Effector CD8-positive, alpha-beta T cell (primary cell): ENCODE results near the gene NUP214.

Experiments used
- DNase-seq: peaks from one replicate; lab custom pipeline; 2025; lab: John Stamatoyannopoulos, UW
- total RNA-seq, 4 experiments: gene quantifications; one replicate each; lab custom pipeline; 2026; lab: John Stamatoyannopoulos, UW

Gene NUP214
- 76.8 to 89.1 (median 78.9) reads per million in 4 experiments for total RNA-seq

DNA sequence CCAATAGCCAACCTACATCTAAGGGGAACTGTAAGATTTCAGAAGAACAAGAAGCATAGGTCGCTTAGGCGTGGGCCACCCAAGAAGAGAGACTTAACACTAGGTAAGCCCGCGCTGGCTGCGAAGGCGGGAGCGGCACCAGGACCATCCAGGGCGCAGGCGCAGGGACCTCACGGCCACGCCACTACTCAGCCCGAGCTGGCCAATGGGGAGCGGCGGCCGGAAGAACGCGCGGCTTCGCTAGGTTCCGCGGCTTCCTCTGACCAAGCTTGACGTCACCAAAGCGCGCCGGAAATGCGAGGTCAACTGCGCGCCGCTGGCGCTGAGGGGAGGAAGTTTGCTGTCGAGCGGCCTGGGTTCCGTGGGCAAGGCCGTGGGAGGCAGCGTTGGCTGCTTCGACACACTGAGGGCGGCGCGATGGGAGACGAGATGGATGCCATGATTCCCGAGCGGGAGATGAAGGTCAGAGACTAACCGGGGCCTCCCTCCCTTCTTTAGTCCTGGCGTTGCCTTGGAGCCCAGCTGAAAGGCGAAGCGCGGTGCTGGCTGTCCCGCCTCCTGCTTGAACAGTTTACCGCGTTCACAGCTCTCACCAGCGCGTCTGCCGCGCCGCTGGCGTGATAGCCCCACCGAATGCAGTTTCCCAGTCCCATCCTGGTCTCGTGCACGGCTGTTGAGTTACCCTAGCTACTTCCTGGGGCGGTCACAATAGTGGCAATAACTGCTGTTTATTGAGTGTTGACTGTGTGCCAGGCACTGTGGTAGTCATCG is at the start of gene NUP214:
TSS of gene NUP214 (plus strand) at position 299 of the 771 bp plus-strand sequence. CDS start at position 418, 119 bp downstream.
- peak; percentile 99 for DNase-seq

GRCh38 chr9:131076347-131077195 is 48.8 kb upstream of the NUP214 start:
- DNase-seq, result no peak

- no peak for DNase-seq
Measured at GRCh38 chr9:131078427-131079366, 46.7 kb upstream of the NUP214 start.

DNA sequence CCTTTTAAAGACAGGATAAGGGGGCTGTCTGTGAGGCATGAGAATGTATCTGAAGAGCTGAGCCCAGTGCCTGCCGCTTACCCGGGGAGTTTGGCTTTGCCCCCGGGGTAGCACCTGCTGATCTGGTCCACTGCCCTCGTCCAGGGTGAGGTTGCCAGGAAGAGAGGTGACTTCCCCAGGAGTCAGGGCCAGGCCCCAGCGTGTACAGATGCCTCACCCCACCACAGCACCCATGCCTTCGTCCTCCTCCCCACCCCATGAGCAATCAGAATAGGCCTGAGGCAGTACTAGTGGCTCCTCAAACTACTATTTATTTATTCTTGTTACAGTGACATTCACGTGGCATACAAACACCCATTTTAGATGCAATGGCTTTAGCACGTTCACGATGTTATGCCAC is 44.8 kb upstream of the NUP214 start:
- DNase-seq, result no peak

DNA sequence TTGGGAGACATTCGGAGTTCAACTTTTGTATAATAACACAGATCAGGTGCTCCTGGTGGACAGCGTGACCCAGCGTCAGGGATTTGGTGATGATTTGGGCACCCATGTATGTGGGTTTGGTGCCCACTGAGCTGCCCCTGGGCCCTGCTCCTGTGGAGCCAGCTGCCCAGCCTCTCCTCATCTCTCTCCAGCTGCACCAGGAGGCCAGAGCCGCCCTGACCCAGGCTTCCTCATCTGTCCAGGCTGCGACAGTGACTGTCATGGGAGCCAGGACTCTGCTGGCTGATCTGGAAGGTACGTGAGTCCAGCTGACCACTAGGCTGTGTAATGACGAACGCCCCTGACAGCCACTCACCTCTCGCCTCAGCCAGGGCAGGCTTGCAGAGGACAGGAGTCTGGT is 43.5 kb upstream of the NUP214 start:
- DNase-seq, result no peak

DNA sequence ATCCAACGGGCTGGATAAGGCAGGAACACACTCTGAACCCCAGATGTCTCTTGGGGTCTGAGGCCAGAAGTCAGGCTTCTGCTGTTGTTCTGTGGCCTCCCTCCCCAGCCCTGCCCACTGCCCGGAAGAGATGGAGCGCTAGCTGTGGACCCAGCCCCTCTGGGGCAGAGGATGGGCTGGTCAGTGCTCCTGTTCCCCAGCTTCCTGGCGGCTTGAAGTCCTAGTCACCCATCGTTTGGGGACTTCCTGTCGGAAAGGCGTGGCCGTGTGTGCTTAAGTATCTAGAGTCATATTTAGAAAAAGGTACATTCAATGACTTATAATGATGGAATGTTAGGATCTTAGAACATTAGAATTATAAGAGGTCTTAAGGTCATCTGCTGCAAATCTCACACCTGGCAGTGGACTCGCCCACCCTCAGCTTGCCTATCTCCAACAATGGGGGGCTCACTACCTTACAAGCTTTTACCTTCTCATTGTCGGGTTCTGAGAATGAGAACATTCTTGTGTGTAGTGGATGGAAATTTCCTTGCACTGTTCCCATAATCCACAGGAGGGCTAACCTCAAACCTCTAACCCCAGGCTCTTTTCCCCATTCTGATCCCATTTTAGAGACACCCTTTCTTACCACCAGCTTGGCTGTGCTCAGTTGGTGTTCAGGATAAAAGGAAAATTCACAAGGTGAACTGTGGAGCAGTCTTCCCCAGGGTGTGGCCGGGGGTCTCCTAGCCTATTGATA is 42.4 kb upstream of the NUP214 start:
- DNase-seq, result no peak

DNA sequence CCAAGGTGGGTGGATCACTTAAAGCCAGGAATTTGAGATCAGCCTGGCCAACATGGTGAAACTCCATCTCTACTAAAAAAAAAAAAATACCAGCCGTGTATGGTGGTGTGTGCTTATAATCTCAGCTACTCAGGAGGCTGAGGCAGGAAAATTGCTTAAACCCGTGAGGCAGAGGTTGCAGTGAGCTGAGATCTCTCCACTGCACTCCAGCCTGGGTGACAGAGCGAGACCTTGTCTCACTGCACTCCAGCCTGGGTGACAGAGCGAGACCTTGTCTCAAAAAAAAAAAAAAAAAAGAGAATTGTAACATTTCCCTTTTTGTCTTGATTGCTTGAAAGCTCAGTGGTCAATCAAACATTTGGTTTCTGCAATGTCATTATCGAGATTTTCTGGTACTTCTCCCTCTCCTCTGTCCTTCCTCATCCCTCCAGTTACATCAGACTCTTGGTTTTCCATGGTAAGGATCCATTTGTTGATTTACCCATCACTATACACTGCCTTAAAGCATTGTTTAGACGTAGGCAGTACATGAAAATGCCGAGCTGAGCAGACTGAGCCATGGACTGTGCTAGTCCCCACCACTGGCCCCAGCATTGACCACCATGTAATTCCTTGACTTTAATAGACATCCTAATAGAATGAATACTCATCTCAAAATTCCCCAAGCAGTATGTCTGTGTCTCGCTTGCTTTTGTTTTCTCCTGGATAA is 40.6 kb upstream of the NUP214 start:
- no peak for DNase-seq

- no peak for DNase-seq
Measured at GRCh38 chr9:131085370-131086122, 39.8 kb upstream of the NUP214 start.

DNA sequence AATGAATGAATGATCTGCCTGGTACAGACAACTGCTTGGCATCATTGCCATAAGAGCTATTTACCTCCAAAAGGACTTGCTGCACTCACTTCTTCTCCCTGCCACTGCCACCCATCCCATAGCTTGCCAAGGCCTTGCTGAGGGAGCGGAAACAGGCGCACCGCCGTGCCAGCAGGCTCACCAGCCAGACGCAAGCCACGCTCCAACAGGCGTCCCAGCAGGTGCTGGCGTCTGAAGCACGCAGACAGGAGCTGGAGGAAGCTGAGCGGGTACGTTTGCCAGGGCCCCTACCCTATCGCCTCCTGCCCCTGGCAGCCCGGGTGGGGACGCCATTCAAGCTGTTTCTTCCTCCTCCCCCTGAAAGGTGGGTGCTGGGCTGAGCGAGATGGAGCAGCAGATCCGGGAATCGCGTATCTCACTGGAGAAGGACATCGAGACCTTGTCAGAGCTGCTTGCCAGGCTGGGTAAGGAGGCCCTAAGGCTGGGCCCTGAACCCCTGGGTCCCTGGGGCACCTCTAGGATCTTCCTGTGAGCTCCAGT is 38.0 kb upstream of the NUP214 start:
- no peak for DNase-seq

DNA sequence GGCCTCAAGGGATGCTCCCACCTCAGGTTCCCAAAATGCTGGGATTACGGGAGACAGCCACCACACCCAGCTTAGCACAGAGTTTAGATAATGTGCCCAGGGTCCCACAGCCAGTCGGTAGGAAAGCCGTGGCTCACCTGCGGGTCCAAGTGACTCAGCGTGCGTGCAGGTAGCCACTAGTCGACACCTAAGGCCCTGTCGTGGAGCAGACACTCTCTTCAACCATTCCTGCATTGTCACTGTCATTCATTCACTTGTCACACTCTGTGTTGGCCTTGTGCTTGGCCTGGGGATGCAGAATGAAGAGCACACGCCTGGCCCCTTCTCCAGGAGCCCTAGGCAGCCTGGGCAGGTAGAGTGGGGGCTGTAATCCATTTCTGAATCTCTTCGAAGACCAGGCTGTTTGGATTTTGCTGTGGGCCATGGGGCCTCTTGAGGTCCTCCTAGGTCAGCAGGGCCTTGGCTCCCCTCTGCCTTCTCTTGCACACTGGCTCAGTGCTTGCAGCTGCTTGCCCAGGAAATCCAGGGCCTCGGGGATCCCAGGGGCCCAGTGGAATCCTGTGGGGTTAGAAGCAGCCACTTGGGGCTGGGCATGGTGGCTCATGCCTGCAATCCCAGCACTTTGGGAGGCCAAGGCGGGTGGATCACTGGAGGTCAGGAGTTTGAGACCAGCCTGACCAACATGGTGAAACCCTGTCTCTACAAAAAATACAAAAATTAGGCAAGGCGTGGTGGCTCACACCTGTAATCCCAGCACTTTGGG is 35.2 kb upstream of the NUP214 start:
- DNase-seq, result no peak

GRCh38 chr9:131091352-131091992 is 33.9 kb upstream of the NUP214 start:
- no peak for DNase-seq

DNA sequence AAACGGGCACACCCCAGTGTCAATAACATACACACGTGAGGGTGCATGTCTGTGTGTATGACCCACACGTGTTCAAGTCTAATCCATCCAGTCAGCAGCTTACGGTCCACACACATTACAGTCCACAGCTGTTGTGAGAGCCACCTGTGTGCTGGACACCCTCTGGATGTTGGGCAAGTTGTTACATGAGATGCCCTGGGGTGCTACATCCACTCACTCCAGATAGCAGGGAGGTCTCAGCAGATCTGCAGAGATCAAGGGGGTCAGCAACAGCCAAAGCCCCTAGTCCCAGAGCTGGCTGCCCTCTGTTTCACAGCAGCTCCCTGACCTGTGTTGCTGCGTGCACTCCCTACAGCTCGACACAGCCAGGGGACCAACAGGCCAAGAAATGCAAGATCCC is 33.4 kb upstream of the NUP214 start:
- DNase-seq, result no peak

- DNase-seq, result no peak
Measured at GRCh38 chr9:131092548-131093440, 32.6 kb upstream of the NUP214 start.

DNA sequence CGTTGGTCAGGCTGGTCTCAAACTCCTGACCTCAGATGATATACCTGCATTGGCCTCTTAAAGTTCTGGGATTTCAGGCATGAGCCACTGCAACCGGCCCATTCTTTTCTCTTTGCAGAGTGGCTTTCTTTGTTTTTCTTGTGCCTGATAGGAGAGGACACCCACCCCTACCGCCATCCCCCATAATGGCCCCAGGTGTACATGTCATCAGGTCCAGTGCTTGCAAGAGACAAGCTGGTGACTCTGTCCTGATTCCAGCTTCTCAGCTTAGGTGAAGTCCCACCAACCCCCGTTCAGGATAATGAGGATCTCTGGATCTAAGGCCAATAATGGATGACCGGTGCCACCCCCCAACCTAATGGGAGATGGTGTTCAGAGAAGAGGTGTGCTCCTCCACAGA is 31.4 kb upstream of the NUP214 start:
- DNase-seq, result no peak

DNA sequence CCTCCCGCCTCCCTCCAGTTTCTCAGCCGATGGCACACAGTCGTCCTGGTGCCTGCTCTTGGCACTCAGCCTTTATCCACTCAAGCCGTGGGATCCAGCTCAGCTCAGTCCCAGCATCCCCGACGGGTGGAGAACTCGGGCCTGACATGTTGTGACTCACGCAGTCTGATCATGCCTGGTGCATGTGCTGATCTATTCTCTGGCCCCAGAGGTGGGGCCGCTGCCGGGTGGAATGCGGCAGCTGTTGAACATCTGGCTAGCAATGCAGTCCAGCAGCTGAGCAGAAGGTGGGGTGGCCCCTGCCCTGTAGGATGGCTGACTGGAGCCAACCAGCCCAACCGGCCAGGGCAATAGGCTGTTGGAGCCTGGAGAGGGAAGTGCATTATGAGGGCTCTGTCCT is 30.8 kb upstream of the NUP214 start:
- no peak for DNase-seq

DNA sequence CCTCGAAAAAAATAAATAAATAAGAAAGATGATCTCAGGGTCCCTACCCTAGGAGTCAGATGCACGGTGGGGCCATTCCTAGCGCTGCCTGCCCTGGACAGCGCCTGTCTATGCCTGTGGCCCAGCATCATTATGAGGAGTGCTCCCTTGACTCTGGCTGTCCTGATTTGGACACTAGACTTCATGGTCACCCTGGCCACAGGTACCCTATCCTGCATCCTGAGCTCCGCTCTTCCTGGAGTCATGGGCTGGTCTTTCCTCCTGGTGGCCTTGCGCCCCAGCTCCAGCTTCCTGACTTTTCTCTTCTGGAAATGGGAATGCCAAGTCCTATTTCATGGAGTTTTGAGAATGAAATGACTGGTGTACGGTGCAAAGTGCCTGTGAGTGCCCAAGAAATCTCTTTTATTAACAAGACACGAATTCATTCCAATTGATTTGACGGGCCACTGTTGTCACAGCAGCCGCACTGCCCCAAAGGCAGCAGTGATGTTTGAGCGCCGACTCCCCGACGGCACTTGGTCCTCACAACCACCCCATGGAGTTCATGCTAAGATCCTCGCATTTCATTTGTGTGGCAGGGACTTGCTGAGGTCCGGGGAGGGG is 29.6 kb upstream of the NUP214 start:
- no peak for DNase-seq
